HCT116 (cell line): Measurements from ENCODE around the gene TDRD9.

Source experiments
- ATF3 ChIP-seq: IDR thresholded peaks from 2 replicates; pipeline ENCODE4 v1.6.1; 2012
- CEBPB ChIP-seq: IDR thresholded peaks from 2 replicates; pipeline ENCODE4 v1.6.1; 2012; ENCODE audit warnings: low read depth
- EGR1 ChIP-seq: IDR thresholded peaks from 2 replicates; pipeline ENCODE4 v1.6.1; 2012; ENCODE audit warnings: low read depth
- EZH2 ChIP-seq: fragments of 200-600 bp; sonication (generic); IDR thresholded peaks from 2 replicates; pipeline ENCODE4 v1.6.1; 2017; ENCODE audit warnings: antibody characterized with exemption, mixed run types
- EZH2phosphoT487 ChIP-seq: fragments of 200-600 bp; IDR thresholded peaks from 2 replicates; pipeline ENCODE4 v1.6.1; 2018; ENCODE audit warnings: antibody characterized with exemption, borderline replicate concordance
- FOSL1 ChIP-seq: IDR thresholded peaks from 2 replicates; pipeline ENCODE4 v1.6.1; 2012; ENCODE audit warnings: low read depth
- JUND ChIP-seq: IDR thresholded peaks from 2 replicates; pipeline ENCODE4 v1.6.1; 2012
- POLR2A ChIP-seq: IDR thresholded peaks from 2 replicates; pipeline ENCODE4 v1.7.0; 2011; ENCODE audit warnings: borderline replicate concordance; ENCODE audit not compliant: insufficient read depth, insufficient read length; ENCODE audit errors: extremely low read depth
- POLR2AphosphoS5 ChIP-seq: IDR thresholded peaks from 2 replicates; pipeline ENCODE4 v1.6.1; 2011; ENCODE audit warnings: mild to moderate bottlenecking, low read depth, low read length, moderate library complexity
- REST ChIP-seq: IDR thresholded peaks from 2 replicates; pipeline ENCODE4 v1.6.1; 2012; ENCODE audit warnings: low read depth
- SP1 ChIP-seq: IDR thresholded peaks from 2 replicates; pipeline ENCODE4 v1.6.1; 2012; ENCODE audit warnings: low read depth
- ZNF274 ChIP-seq: fragments of 200-500 bp; sonication (Bioruptor generic); IDR thresholded peaks from 2 replicates; pipeline ENCODE4 v1.6.1; 2014; ENCODE audit warnings: mild to moderate bottlenecking, low read depth, low read length, inconsistent platforms
- TF ChIP-seq, protein P1 (sequence below), 3 experiments: fragments of 200-600 bp in 1 of 3; sonication (generic) in 1 of 3; IDR thresholded peaks in 2 of 3; conservative IDR thresholded peaks in 1 of 3; 2 replicates each; pipeline ENCODE4 v1.5.1; 2012 to 2017; ENCODE audit warnings: low read depth in 2 of 3, low read length in 2 of 3, antibody characterized with exemption in 1 of 3, borderline replicate concordance in 1 of 3, control low read depth in 1 of 3, mild to moderate bottlenecking in 1 of 3, mixed read lengths in 1 of 3, mixed run types in 1 of 3, moderate library complexity in 1 of 3; ENCODE audit not compliant: insufficient read depth in 1 of 3
- TF ChIP-seq, protein P2 (sequence below): IDR thresholded peaks from 2 replicates; pipeline ENCODE4 v1.6.1; 2011; ENCODE audit warnings: mild to moderate bottlenecking, low read length, moderate library complexity; ENCODE audit not compliant: insufficient replicate concordance; ENCODE audit errors: extremely low read depth

DNA sequence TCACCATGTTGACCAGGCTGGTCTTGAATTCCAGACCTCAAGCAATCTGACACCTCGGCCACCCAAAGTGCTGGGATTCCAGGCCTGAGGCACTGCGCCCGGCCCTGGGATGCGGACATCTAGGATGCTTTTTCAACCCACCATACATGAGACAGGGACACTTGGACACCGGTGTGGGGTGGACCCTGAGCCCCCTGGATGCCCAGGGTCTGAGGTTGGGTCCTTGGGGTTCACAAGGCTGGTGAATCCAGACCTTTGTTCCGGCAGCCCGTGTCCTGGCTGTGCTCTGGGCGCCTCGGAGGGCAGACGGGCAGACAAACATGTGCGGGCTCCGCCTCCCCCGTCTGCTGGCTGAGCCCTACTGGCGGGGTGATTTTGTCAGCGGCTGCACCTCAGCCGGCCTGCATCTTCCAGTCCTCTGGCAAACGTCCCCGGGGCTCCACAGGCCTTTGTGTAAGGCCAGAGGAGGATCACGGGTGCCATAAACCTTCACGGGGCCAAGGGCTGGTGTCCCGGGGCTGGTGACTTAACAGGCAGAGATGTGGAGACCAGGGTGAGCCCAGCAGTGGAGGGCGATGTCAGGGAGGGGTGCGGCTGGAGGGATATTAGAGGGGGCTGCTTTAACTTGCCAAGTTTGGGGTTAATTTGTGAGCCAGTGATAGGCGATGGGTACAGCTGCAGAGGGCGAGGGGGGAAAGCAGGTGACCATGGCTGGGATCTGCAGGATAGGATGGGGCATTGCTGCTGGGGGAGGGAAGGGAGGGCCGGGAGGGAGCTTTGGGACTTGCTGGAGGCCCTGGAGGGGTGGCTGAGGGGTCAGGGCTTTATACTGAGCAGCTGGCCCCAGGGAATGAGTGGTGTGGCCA is 163.0 kb downstream of the TDRD9 start:
- TF ChIP-seq POLR2AphosphoS5 (no peak), EZH2phosphoT487 (no peak), JUND (no peak), SP1 (no peak), EZH2 (no peak), POLR2A (no peak), CEBPB (no peak), REST (no peak), FOSL1 (no peak), ZNF274 (no peak), ATF3 (no peak), EGR1 (no peak)
- TF ChIP-seq, protein P1, sequence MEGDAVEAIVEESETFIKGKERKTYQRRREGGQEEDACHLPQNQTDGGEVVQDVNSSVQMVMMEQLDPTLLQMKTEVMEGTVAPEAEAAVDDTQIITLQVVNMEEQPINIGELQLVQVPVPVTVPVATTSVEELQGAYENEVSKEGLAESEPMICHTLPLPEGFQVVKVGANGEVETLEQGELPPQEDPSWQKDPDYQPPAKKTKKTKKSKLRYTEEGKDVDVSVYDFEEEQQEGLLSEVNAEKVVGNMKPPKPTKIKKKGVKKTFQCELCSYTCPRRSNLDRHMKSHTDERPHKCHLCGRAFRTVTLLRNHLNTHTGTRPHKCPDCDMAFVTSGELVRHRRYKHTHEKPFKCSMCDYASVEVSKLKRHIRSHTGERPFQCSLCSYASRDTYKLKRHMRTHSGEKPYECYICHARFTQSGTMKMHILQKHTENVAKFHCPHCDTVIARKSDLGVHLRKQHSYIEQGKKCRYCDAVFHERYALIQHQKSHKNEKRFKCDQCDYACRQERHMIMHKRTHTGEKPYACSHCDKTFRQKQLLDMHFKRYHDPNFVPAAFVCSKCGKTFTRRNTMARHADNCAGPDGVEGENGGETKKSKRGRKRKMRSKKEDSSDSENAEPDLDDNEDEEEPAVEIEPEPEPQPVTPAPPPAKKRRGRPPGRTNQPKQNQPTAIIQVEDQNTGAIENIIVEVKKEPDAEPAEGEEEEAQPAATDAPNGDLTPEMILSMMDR (IDR thresholded peaks at IDR 0.05 in 2 of 3, conservative IDR thresholded peaks at IDR 0.05 in 1 of 3; ENCODE audit: borderline replicate concordance in 1 of 3, insufficient read depth in 1 of 3, low read depth in 2 of 3, low read length in 2 of 3) = no peak
- TF ChIP-seq, protein P2, sequence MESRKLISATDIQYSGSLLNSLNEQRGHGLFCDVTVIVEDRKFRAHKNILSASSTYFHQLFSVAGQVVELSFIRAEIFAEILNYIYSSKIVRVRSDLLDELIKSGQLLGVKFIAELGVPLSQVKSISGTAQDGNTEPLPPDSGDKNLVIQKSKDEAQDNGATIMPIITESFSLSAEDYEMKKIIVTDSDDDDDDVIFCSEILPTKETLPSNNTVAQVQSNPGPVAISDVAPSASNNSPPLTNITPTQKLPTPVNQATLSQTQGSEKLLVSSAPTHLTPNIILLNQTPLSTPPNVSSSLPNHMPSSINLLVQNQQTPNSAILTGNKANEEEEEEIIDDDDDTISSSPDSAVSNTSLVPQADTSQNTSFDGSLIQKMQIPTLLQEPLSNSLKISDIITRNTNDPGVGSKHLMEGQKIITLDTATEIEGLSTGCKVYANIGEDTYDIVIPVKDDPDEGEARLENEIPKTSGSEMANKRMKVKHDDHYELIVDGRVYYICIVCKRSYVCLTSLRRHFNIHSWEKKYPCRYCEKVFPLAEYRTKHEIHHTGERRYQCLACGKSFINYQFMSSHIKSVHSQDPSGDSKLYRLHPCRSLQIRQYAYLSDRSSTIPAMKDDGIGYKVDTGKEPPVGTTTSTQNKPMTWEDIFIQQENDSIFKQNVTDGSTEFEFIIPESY = no peak
